Sciatic nerve (tissue), 2 donors: ENCODE data around the gene USH2A. TPM values are rescaled to one million over a fixed set of nuclear protein-coding genes. Genes with fewer than 3 reads are reported as not detected.

ENCODE experiments used
- ATAC-seq: fragments of 200-7000 bp; cut with Tn5 transposase; one replicate; pipeline ENCODE4 v1.9.1; 2020; ENCODE audit warnings: mild to moderate bottlenecking, moderate library complexity
- DNase-seq: peaks from one replicate; pipeline ENCODE4 v3.0.0-alpha.2; 2020; ENCODE audit warnings: low spot score
- intact Hi-C: fragments of 100-400 bp; cut with DNase I; formaldehyde crosslinking; loops from one replicate; pipeline ENCODE4 v1.14.2; 2022
- total RNA-seq: library from RNA; stranded (reverse); fragmentation: NEBNext Ultra II Directional; extraction: Animal tissue kit (Norgen Biotek cat#: 25700); gene quantifications from one replicate; pipeline ENCODE4 v1.2.1, GENCODE V29; 2021
- donor health status: DM: no; HTN: no; CAD: no.
- donor health status: DM: no; HTN: no; CAD: no.

The USH2A gene
- total RNA-seq, 1 donor from 2014 or later = 0.04 TPM

- intact Hi-C loops = loop anchor here (10.0 kb wide), 1 partner anchor 1421 kb away; no protein-coding TSS in a partner anchor
- no peak for DNase-seq
- no peak for ATAC-seq
These were observed 559.5 kb downstream of the USH2A start for GRCh38 chr1:215863796-215864195.

- intact Hi-C loops = loop anchor here (10.0 kb wide), 1 partner anchor 1424 kb away; no protein-coding TSS in a partner anchor
- ATAC-seq (no peak), DNase-seq (no peak)
These were observed 562.4 kb downstream of the USH2A start for GRCh38 chr1:215860833-215861232.

GRCh38 chr1:215857317-215857716 is 565.9 kb downstream of the USH2A start:
- no peak for ATAC-seq
- DNase-seq = no peak
- intact Hi-C loops = no loop called here

DNA sequence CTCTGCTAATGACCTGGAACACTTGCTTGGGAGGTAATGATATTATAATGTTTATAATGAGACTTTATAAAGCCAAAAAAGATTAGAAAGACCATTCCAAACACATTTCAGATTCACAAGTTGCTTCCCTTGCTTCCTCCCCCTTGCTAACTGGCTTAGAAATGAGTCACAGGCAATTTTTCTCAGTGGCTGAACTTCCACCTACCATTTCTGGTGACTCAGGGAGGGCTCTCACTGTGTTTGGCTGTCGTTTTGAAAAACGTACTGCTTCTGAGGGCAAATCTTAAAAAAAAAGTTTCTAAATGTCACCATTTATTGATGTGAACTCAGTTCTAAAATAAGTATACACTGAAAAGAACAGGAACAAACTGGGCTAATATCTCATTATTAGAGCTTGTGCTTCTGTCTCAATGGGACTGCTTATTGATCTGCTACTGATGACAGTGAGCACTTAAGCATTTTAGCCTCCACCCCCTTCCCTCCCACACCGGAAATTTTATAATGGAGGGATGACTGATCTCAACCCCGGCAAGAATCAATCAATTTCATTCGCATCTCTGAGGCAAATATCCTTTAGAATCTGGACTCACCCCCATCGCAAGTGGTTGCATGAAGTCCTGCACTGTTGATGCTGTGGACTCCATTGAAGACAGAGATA is 577.9 kb downstream of the USH2A start:
- DNase-seq (no peak), ATAC-seq (no peak)

DNA sequence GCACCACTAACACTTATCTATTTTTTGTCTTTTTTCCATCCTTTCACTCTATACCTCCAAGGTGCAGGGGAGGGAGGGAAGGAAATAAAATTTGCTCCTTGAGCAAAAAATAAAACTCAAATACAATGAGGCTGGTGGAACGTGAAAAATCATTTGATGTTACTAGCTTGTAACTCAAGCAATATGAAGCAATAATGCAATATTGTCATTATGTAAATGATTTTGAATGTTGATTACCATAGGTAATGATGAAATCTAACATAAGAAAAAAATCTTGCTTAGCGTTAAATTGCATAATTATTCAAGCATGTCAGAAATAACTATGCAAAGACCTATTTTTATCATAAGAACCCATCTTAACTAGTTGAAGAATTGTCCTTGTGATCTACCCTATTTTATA is 578.5 kb downstream of the USH2A start:
- DNase-seq = no peak
- no peak for ATAC-seq
- intact Hi-C loops = no loop called here

More for the DNA sequence above, 577.9 kb downstream of the USH2A start:
- intact Hi-C loops = no loop called here

- DNase-seq (no peak), ATAC-seq (no peak)
- intact Hi-C loops = no loop called here
These were observed 579.0 kb downstream of the USH2A start for GRCh38 chr1:215844266-215844665.

GRCh38 chr1:215842905-215843304 is 580.3 kb downstream of the USH2A start:
- ATAC-seq (no peak), DNase-seq (no peak)
- intact Hi-C loops = no loop called here

- intact Hi-C loops = no loop called here
- ATAC-seq (no peak), DNase-seq (no peak)
These were observed 587.3 kb downstream of the USH2A start for GRCh38 chr1:215835951-215836350.

GRCh38 chr1:215833941-215834729 is 589.1 kb downstream of the USH2A start:
- DNase-seq = no peak
- no peak for ATAC-seq
- intact Hi-C loops = no loop called here

DNA sequence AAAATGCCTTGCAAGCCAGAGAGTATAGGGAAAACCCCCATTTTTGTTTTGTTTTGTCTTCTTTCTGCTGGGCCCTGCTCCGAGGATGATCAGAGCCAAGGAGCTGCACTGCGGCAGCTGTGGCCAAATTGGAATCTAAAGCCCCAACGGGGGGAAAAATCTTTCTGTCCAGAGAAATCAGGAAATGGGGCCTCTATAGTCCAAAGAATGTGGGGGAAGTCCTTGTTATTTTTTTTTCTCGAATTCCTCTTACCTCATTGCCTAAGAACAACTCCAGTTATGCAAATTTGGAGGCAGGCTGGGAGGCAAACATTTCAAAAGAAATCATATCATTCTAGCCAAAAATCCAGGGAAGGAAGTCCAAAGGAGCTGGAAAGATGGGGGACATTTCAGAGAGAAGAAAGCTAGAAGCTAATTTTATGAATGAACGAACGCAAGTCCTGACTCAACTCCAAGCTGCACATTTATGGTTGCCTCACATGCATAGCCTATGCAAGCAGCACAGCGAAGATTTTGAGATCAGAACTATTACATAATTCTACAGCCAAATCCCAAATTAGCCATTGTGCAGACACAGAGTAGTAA is 592.9 kb downstream of the USH2A start:
- intact Hi-C loops = no loop called here
- ATAC-seq (no peak), DNase-seq (no peak)

DNA sequence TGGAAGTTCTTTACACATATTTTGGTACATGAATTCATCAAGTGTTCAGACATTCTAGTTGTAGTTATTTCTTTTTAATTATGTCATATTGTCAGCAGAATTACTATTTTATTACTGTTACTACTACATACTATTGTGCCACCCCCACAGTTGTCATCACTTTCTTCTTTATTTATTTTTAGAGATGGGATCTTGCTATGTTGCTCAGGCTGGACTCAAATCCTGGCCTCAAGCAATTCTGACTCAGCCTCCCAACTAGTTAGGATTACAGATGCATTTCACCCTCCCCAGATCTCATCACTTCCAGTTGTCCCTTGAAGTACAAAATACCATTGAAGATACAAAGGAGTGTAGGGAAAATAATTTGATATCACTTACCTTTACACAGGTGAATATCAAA is 598.2 kb downstream of the USH2A start:
- DNase-seq (no peak), ATAC-seq (no peak)
- intact Hi-C loops = no loop called here

GRCh38 chr1:215824245-215824644 is 599.0 kb downstream of the USH2A start:
- ATAC-seq (no peak), DNase-seq (no peak)
- intact Hi-C loops = no loop called here

GRCh38 chr1:215819114-215819513 is 604.1 kb downstream of the USH2A start:
- no peak for ATAC-seq
- intact Hi-C loops = no loop called here
- no peak for DNase-seq

DNA sequence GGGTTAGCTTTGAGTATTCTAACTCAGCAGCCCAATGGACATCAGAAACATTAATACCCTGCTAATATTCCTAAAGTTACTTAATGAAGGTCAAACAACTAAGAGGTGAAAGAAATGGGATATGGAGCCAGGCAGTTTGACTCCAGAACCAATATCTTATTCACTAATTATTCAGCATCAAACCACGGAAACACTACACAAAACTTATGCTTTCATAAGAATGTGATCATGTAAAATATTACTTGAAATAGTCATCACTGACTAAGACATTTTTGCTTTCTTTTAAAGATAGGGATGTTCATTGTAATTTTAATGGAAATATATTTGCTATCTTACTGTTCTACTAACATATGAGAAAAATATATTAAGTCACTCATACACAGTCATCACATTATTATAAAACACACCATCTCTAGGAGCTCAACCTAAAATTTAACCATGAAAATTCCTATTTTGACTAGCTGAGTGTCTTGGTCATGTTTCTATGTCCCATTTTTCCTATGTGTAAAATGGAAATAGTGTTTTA is 615.3 kb downstream of the USH2A start:
- no peak for DNase-seq
- no peak for ATAC-seq
- intact Hi-C loops = no loop called here

DNA sequence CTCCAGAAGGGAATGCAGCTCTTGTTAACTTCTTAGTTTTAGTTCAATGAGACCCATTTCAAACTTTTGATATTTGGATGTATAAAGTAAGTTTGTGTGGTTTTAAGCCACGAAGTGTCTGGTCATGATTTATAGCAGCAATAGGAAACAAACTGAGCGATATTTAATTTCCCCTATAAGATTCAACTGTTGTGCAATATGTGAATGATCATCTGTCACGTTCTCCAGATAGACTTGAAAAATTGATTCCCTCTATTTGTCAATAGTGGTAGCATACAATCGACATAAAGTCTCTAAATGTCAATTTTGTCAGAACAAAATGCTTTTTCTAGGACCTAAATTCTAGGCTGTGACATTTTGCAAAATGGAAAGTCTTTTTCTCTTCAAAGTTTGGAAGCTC is 616.0 kb downstream of the USH2A start:
- intact Hi-C loops = no loop called here
- DNase-seq (no peak), ATAC-seq (no peak)

GRCh38 chr1:215797859-215798258 is 625.4 kb downstream of the USH2A start:
- intact Hi-C loops = no loop called here
- no peak for DNase-seq
- ATAC-seq = no peak

- ATAC-seq (no peak), DNase-seq (no peak)
- intact Hi-C loops = no loop called here
These were observed 629.1 kb downstream of the USH2A start for GRCh38 chr1:215794156-215794555.

DNA sequence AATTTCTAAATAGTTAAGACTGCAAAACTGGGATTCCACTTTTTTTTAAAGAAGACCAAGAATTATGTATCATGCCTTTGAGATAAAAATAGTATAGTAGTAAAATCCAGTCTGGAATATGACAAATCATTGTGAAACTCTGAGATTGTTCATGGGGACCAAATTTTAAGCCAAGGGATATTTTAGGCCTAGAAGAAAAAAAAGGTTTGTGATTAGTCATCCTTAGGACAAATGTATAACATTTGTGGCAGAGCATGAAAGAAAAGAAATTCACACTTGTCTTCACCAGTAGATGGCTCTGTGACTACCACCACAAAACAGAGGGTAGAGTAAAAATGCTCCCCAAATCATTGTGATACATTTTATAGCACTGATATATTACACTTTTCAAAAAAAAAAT is 630.1 kb downstream of the USH2A start:
- ATAC-seq = no peak
- intact Hi-C loops = no loop called here
- DNase-seq = no peak

GRCh38 chr1:215792446-215792845 is 630.8 kb downstream of the USH2A start:
- DNase-seq (no peak), ATAC-seq (no peak)
- intact Hi-C loops = no loop called here

- intact Hi-C loops = no loop called here
- ATAC-seq = no peak
- DNase-seq = no peak
These were observed 633.3 kb downstream of the USH2A start for GRCh38 chr1:215789981-215790380.
